Measurements from ENCODE around the gene CCL14. TPM values are rescaled to one million over a fixed set of nuclear protein-coding genes. Genes with fewer than 3 reads are reported as not detected.
A peak's percentile ranks its signal among the peaks of the same experiment; 100 is the strongest.

CCL14 gene
- total RNA-seq, 1 experiment from 2014 or later, result not detected

- Mint-ChIP-seq H3K27ac (no peak overlapping the region), H3K36me3 (no peaks in the 10 kb centered on the region)
- POLR2A ChIA-PET, result interaction anchor here (0.6 kb wide), 1 partner anchor 98 kb away, joined by 7 read pairs; no protein-coding TSS in a partner anchor
Observed at GRCh38 chr17:35977509-35977908, 9.0 kb downstream of the CCL14 start.

GRCh38 chr17:35973333-35974260 lies 12.9 kb downstream of the CCL14 start:
- Mint-ChIP-seq H3K4me3 (no peak overlapping the region), H3K36me3 (no peaks in the 10 kb centered on the region), H3K4me1 (no peaks in the 10 kb centered on the region), H3K27ac (no peak overlapping the region), H3K27me3 (ENCODE audit: low read depth) (no peaks in the 10 kb centered on the region; the same call in 1 of the 2 replicates), H3K9me3 (no peaks in the 10 kb centered on the region)
- TF ChIP-seq ZBTB43 (CRISPR knock-in tag; IDR thresholded peaks at IDR 0.05) (no peak), PREB (CRISPR knock-in tag; IDR thresholded peaks at IDR 0.05; ENCODE audit: borderline replicate concordance) (no peak), GABPB1 (CRISPR knock-in tag; IDR thresholded peaks at IDR 0.05) (peak; percentile 70), TCF7 (CRISPR knock-in tag; IDR thresholded peaks at IDR 0.05; ENCODE audit: low read depth) (no peak), CREM (CRISPR knock-in tag; IDR thresholded peaks at IDR 0.05) (no peak), FOXJ3 (CRISPR knock-in tag; IDR thresholded peaks at IDR 0.05; ENCODE audit: borderline replicate concordance) (no peak)
- ChIA-PET POLR2A (no interaction called here), CTCF (interaction anchor here (1.3 to 7.3 kb wide), 3 partner anchors 99 to 510 kb away, joined by 4 to 78 read pairs (median 10); no protein-coding TSS in a partner anchor)
- DNase-seq (ENCODE audit: low spot score) (no peak), ATAC-seq (no peak)

More at GRCh38 chr17:35977509-35977908, 9.0 kb downstream of the CCL14 start:
- CTCF ChIA-PET, result interaction anchor here (2.3 to 8.5 kb wide), 4 partner anchors 8 to 505 kb away, joined by 12 to 159 read pairs (median 45); no protein-coding TSS in a partner anchor
- ATAC-seq, result no peak
- no peak overlapping the region for H3K4me3 Mint-ChIP-seq
- no peaks in the 10 kb centered on the region; the same call in 1 of the 2 replicates for H3K27me3 Mint-ChIP-seq (ENCODE audit: low read depth)
- no peaks in the 10 kb centered on the region for H3K4me1 Mint-ChIP-seq
- H3K9me3 Mint-ChIP-seq, result no peaks in the 10 kb centered on the region
- TF ChIP-seq OVOL2 (CRISPR knock-in tag; IDR thresholded peaks at IDR 0.05; ENCODE audit: borderline replicate concordance) (no peak), USF1 (CRISPR knock-in tag; IDR thresholded peaks at IDR 0.05) (no peak)
- no peak for DNase-seq (ENCODE audit: low spot score)

- Mint-ChIP-seq H3K4me1 (no peaks in the 10 kb centered on the region), H3K36me3 (no peaks in the 10 kb centered on the region), H3K4me3 (no peak overlapping the region), H3K9me3 (no peaks in the 10 kb centered on the region), H3K27me3 (ENCODE audit: low read depth) (no peaks in the 10 kb centered on the region; the same call in 1 of the 2 replicates), H3K27ac (no peak overlapping the region)
- CTCF ChIA-PET, result interaction anchor here (1.3 to 7.3 kb wide), 3 partner anchors 100 to 510 kb away, joined by 4 to 78 read pairs (median 10); no protein-coding TSS in a partner anchor
- POLR2A ChIA-PET, result no interaction called here
- ATAC-seq (no peak), DNase-seq (ENCODE audit: low spot score) (no peak)
- TF ChIP-seq FOXP4 (CRISPR knock-in tag; IDR thresholded peaks at IDR 0.05), result no peak
- no peak for TF ChIP-seq ZNF416 (CRISPR knock-in tag; IDR thresholded peaks at IDR 0.05)
- TF ChIP-seq TEAD4 (CRISPR knock-in tag; IDR thresholded peaks at IDR 0.05), result no peak
- TF ChIP-seq FOXJ3 (CRISPR knock-in tag; IDR thresholded peaks at IDR 0.05; ENCODE audit: borderline replicate concordance), result no peak
- no peak for TF ChIP-seq ZNF281 (CRISPR knock-in tag; IDR thresholded peaks at IDR 0.05)
- no peak for TF ChIP-seq NR3C1 (CRISPR knock-in tag; conservative IDR thresholded peaks at IDR 0.05; ENCODE audit: low read depth)
- TF ChIP-seq USF1 (CRISPR knock-in tag; IDR thresholded peaks at IDR 0.05), result no peak
- TF ChIP-seq STAT6 (CRISPR knock-in tag; conservative IDR thresholded peaks at IDR 0.05; ENCODE audit: low read depth), result no peak
- TF ChIP-seq RELA (CRISPR knock-in tag; IDR thresholded peaks at IDR 0.05; ENCODE audit: borderline replicate concordance), result no peak
- no peak for TF ChIP-seq ZBTB21 (CRISPR knock-in tag; IDR thresholded peaks at IDR 0.05; ENCODE audit: borderline replicate concordance)
- TF ChIP-seq JUN (CRISPR knock-in tag; IDR thresholded peaks at IDR 0.05), result no peak
Observed at GRCh38 chr17:35972945-35973332, 13.6 kb downstream of the CCL14 start.
